Keratinocyte (primary cell): ENCODE data around the gene WNK2.

Experiments used
- CTCF ChIP-seq, 3 experiments: IDR thresholded peaks in 1 of 3; conservative IDR thresholded peaks in 1 of 3; optimal IDR thresholded peaks in 1 of 3; 2 replicates in 2 of 3; 3 replicates in 1 of 3; pipeline versions ENCODE3 to v1.5.1; 2011; ENCODE audit warnings: low read length in 3 of 3, mild to moderate bottlenecking in 3 of 3, moderate library complexity in 2 of 3, control low read depth in 1 of 3, inconsistent platforms in 1 of 3; ENCODE audit not compliant: insufficient read depth in 2 of 3; ENCODE audit errors: extremely low read depth in 1 of 3
- EZH2 ChIP-seq: IDR thresholded peaks from one replicate; pipeline ENCODE4 v1.6.1; 2012; ENCODE audit warnings: inconsistent platforms, mild to moderate bottlenecking, low read length, moderate library complexity

GRCh38 chr9:93255994-93256877 is 72.3 kb downstream of the WNK2 start:
- no peak for TF ChIP-seq CTCF (optimal IDR thresholded peaks at IDR 0.05 in 1 of 3, IDR thresholded peaks at IDR 0.05 in 1 of 3, conservative IDR thresholded peaks at IDR 0.05 in 1 of 3; ENCODE audit: extremely low read depth in 1 of 3, insufficient read depth in 2 of 3, low read length in 3 of 3)
- no peak for TF ChIP-seq EZH2
